ENCODE data around the gene SOHLH1.

The SOHLH1 gene

GRCh38 chr9:135696446-135696845, 2.8 kb downstream of the SOHLH1 start:
- H3K27me3 ChIP-seq (ENCODE audit: control insufficient read depth in 5 of 5, insufficient read depth in 4 of 5, low read length in 5 of 5): peaks cover 3 to 24% (median 17%) of the 10 kb centered on the region in 5 donors
- no peak overlapping the region for H3K27ac ChIP-seq (ENCODE audit: low read depth, low read length)
- no peak overlapping the region for H3K4me3 ChIP-seq (ENCODE audit: low read depth in 1 of 5, low read length in 5 of 5)
- H3K36me3 ChIP-seq (ENCODE audit: control insufficient read depth in 5 of 5, insufficient read depth in 5 of 5, low read length in 5 of 5): no peaks in the 10 kb centered on the region
- H3K4me1 ChIP-seq (ENCODE audit: control insufficient read depth in 5 of 5, insufficient read depth in 5 of 5, low read length in 5 of 5): peaks cover 0 to 6% (median 0%) of the 10 kb centered on the region in 5 donors
- H3K9me3 ChIP-seq (ENCODE audit: control insufficient read depth in 5 of 5, low read length in 5 of 5): no peaks in the 10 kb centered on the region
- H3K9ac ChIP-seq (ENCODE audit: low read length in 5 of 5): no peak overlapping the region

- Histone ChIP-seq H3K4me3 (ENCODE audit: low read depth in 1 of 5, low read length in 5 of 5) (no peak overlapping the region), H3K4me1 (ENCODE audit: control insufficient read depth in 5 of 5, insufficient read depth in 5 of 5, low read length in 5 of 5) (peaks cover 0 to 4% (median 0%) of the 10 kb centered on the region in 5 donors), H3K9ac (ENCODE audit: low read length in 5 of 5) (no peak overlapping the region), H3K9me3 (ENCODE audit: control insufficient read depth in 5 of 5, low read length in 5 of 5) (peaks cover 0 to 3% (median 0%) of the 10 kb centered on the region in 5 donors), H3K27ac (ENCODE audit: low read depth, low read length) (no peak overlapping the region), H3K36me3 (ENCODE audit: control insufficient read depth in 5 of 5, insufficient read depth in 5 of 5, low read length in 5 of 5) (no peaks in the 10 kb centered on the region), H3K27me3 (ENCODE audit: control insufficient read depth in 5 of 5, insufficient read depth in 4 of 5, low read length in 5 of 5) (peaks cover 3 to 30% (median 18%) of the 10 kb centered on the region in 5 donors)
Observed at GRCh38 chr9:135695642-135696041, 3.6 kb downstream of the SOHLH1 start.

DNA sequence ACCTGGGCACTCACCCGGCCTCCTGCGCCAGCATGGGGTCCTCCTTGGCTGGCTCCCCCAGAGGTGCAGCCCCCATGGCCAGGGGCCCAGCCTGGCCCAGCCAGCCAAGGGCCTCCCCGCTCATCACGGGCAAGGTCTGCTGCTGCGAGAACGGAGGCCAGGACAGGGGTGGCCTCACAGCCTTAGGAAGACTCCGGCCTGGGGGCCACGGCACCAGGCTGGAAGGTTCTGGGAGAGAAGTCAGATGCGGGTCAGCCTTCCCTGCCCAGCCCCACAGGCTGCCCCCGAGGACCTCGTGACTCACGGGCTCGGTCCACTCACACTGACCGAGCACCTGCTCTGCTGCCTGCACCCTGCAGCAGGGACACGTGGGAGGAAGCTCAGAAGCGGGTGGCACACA, 4.2 kb downstream of the SOHLH1 start:
- Histone ChIP-seq H3K27ac (ENCODE audit: low read depth, low read length) (no peak overlapping the region), H3K4me1 (ENCODE audit: control insufficient read depth in 5 of 5, insufficient read depth in 5 of 5, low read length in 5 of 5) (no peaks in the 10 kb centered on the region), H3K9me3 (ENCODE audit: control insufficient read depth in 5 of 5, low read length in 5 of 5) (peaks cover 0 to 3% (median 0%) of the 10 kb centered on the region in 5 donors), H3K27me3 (ENCODE audit: control insufficient read depth in 5 of 5, insufficient read depth in 4 of 5, low read length in 5 of 5) (peaks cover 3 to 26% (median 18%) of the 10 kb centered on the region in 5 donors), H3K9ac (ENCODE audit: low read length in 5 of 5) (no peak overlapping the region), H3K36me3 (ENCODE audit: control insufficient read depth in 5 of 5, insufficient read depth in 5 of 5, low read length in 5 of 5) (no peaks in the 10 kb centered on the region), H3K4me3 (ENCODE audit: low read depth in 1 of 5, low read length in 5 of 5) (no peak overlapping the region)

DNA sequence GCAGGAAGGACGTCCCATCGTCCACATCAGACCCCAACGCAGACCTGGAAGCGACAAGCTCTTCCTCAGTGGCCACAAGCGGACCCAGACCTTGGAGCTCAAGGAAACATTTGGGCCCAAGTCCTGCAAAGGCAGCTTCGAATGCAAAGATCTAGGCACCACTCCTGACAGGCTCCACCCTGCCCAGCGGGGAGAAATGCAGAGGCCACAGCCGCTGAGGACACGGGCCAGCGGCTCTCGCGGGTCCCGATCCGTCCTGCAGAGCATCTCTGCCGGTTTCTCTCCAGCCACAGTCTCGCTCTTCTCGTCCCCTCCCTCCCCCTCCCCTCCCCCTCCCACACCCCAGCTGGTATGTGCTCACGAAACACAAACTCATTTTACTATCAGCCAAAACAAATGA, 4.9 kb downstream of the SOHLH1 start:
- H3K4me3 ChIP-seq (ENCODE audit: low read depth in 1 of 5, low read length in 5 of 5): no peak overlapping the region
- peaks cover 0 to 3% (median 0%) of the 10 kb centered on the region in 5 donors for H3K9me3 ChIP-seq (ENCODE audit: control insufficient read depth in 5 of 5, low read length in 5 of 5)
- H3K9ac ChIP-seq (ENCODE audit: low read length in 5 of 5): no peak overlapping the region
- H3K27me3 ChIP-seq (ENCODE audit: control insufficient read depth in 5 of 5, insufficient read depth in 4 of 5, low read length in 5 of 5): peaks cover 4 to 30% (median 16%) of the 10 kb centered on the region in 5 donors
- H3K4me1 ChIP-seq (ENCODE audit: control insufficient read depth in 5 of 5, insufficient read depth in 5 of 5, low read length in 5 of 5): no peaks in the 10 kb centered on the region
- no peaks in the 10 kb centered on the region for H3K36me3 ChIP-seq (ENCODE audit: control insufficient read depth in 5 of 5, insufficient read depth in 5 of 5, low read length in 5 of 5)
- no peak overlapping the region for H3K27ac ChIP-seq (ENCODE audit: low read depth, low read length)

DNA sequence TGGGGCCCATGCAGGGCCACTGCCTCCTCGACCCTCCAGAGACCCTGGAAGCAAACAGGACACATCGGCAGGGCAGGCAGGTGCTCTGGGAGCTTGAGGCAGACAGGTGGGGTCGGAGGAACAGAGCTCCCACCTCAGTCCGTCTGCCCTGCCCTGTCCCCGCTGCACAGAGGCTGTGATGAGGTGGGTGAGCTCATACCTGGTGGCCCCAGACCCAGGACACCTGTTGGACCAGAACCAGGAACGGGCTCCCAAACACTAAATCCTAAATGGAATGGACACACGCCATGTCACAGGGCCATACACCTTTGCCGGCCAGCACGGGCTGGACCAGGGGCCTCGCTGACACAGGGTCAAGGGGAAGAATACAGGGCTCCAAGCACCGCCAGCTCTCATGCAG, 5.5 kb downstream of the SOHLH1 start:
- peaks cover 5 to 33% (median 18%) of the 10 kb centered on the region in 5 donors for H3K27me3 ChIP-seq (ENCODE audit: control insufficient read depth in 5 of 5, insufficient read depth in 4 of 5, low read length in 5 of 5)
- H3K9ac ChIP-seq (ENCODE audit: low read length in 5 of 5): no peak overlapping the region
- H3K9me3 ChIP-seq (ENCODE audit: control insufficient read depth in 5 of 5, low read length in 5 of 5): peaks cover 0 to 3% (median 0%) of the 10 kb centered on the region in 5 donors
- H3K4me1 ChIP-seq (ENCODE audit: control insufficient read depth in 5 of 5, insufficient read depth in 5 of 5, low read length in 5 of 5): no peaks in the 10 kb centered on the region
- no peaks in the 10 kb centered on the region for H3K36me3 ChIP-seq (ENCODE audit: control insufficient read depth in 5 of 5, insufficient read depth in 5 of 5, low read length in 5 of 5)
- H3K27ac ChIP-seq (ENCODE audit: low read depth, low read length): no peak overlapping the region
- H3K4me3 ChIP-seq (ENCODE audit: low read depth in 1 of 5, low read length in 5 of 5): no peak overlapping the region

DNA sequence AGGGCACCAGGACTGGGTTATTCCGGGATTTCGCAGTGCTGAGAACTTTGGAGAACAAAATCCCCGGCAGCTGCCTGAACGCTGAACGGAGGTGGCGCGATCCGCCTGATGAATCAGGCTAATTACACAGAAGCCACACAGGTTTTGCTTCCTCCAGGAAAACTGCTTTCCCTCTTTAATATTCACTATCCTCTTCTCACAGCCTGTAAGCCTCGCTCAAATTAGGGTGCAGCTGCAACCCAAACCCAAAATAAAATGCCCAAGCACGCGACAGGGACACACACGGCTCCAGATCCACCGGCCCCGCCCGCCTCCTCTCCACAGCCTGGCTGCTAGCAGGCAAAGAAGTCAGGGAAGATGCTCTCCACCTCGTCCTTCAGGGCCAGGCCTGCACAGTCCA, 6.0 kb downstream of the SOHLH1 start:
- Histone ChIP-seq H3K36me3 (ENCODE audit: control insufficient read depth in 5 of 5, insufficient read depth in 5 of 5, low read length in 5 of 5) (no peaks in the 10 kb centered on the region), H3K9ac (ENCODE audit: low read length in 5 of 5) (no peak overlapping the region), H3K27me3 (ENCODE audit: control insufficient read depth in 5 of 5, insufficient read depth in 4 of 5, low read length in 5 of 5) (peaks cover 7 to 35% (median 20%) of the 10 kb centered on the region in 5 donors), H3K4me3 (ENCODE audit: low read depth in 1 of 5, low read length in 5 of 5) (no peak overlapping the region), H3K27ac (ENCODE audit: low read depth, low read length) (no peak overlapping the region), H3K4me1 (ENCODE audit: control insufficient read depth in 5 of 5, insufficient read depth in 5 of 5, low read length in 5 of 5) (no peaks in the 10 kb centered on the region), H3K9me3 (ENCODE audit: control insufficient read depth in 5 of 5, low read length in 5 of 5) (peaks cover 0 to 3% (median 0%) of the 10 kb centered on the region in 5 donors)

- Histone ChIP-seq H3K4me3 (ENCODE audit: low read depth in 1 of 5, low read length in 5 of 5) (no peak overlapping the region), H3K9ac (ENCODE audit: low read length in 5 of 5) (no peak overlapping the region), H3K36me3 (ENCODE audit: control insufficient read depth in 5 of 5, insufficient read depth in 5 of 5, low read length in 5 of 5) (no peaks in the 10 kb centered on the region), H3K27ac (ENCODE audit: low read depth, low read length) (no peak overlapping the region), H3K27me3 (ENCODE audit: control insufficient read depth in 5 of 5, insufficient read depth in 4 of 5, low read length in 5 of 5) (peaks cover 11 to 40% (median 20%) of the 10 kb centered on the region in 5 donors), H3K4me1 (ENCODE audit: control insufficient read depth in 5 of 5, insufficient read depth in 5 of 5, low read length in 5 of 5) (no peaks in the 10 kb centered on the region), H3K9me3 (ENCODE audit: control insufficient read depth in 5 of 5, low read length in 5 of 5) (peaks cover 0 to 3% (median 0%) of the 10 kb centered on the region in 5 donors)
Observed at GRCh38 chr9:135692410-135692809, 6.9 kb downstream of the SOHLH1 start.

- H3K27me3 ChIP-seq (ENCODE audit: control insufficient read depth in 5 of 5, insufficient read depth in 4 of 5, low read length in 5 of 5): peaks cover 8 to 49% (median 31%) of the 10 kb centered on the region in 5 donors
- peaks cover 0 to 3% (median 0%) of the 10 kb centered on the region in 5 donors for H3K9me3 ChIP-seq (ENCODE audit: control insufficient read depth in 5 of 5, low read length in 5 of 5)
- H3K4me3 ChIP-seq (ENCODE audit: low read depth in 1 of 5, low read length in 5 of 5): no peak overlapping the region
- H3K4me1 ChIP-seq (ENCODE audit: control insufficient read depth in 5 of 5, insufficient read depth in 5 of 5, low read length in 5 of 5): no peaks in the 10 kb centered on the region
- H3K9ac ChIP-seq (ENCODE audit: low read length in 5 of 5): no peak overlapping the region
- H3K36me3 ChIP-seq (ENCODE audit: control insufficient read depth in 5 of 5, insufficient read depth in 5 of 5, low read length in 5 of 5): no peaks in the 10 kb centered on the region
- H3K27ac ChIP-seq (ENCODE audit: low read depth, low read length): no peak overlapping the region
Observed at GRCh38 chr9:135690836-135691570, 8.3 kb downstream of the SOHLH1 start.

GRCh38 chr9:135689011-135689410, 10.3 kb downstream of the SOHLH1 start:
- no peak overlapping the region for H3K9ac ChIP-seq (ENCODE audit: low read length in 5 of 5)
- H3K9me3 ChIP-seq (ENCODE audit: control insufficient read depth in 5 of 5, low read length in 5 of 5): peaks cover 0 to 3% (median 0%) of the 10 kb centered on the region in 5 donors
- no peaks in the 10 kb centered on the region for H3K36me3 ChIP-seq (ENCODE audit: control insufficient read depth in 5 of 5, insufficient read depth in 5 of 5, low read length in 5 of 5)
- no peak overlapping the region for H3K27ac ChIP-seq (ENCODE audit: low read depth, low read length)
- H3K4me3 ChIP-seq (ENCODE audit: low read depth in 1 of 5, low read length in 5 of 5): no peak overlapping the region
- H3K27me3 ChIP-seq (ENCODE audit: control insufficient read depth in 5 of 5, insufficient read depth in 4 of 5, low read length in 5 of 5): peaks cover 9 to 52% (median 39%) of the 10 kb centered on the region in 5 donors
- H3K4me1 ChIP-seq (ENCODE audit: control insufficient read depth in 5 of 5, insufficient read depth in 5 of 5, low read length in 5 of 5): no peaks in the 10 kb centered on the region

GRCh38 chr9:135687216-135687615, 12.1 kb downstream of the SOHLH1 start:
- H3K4me1 ChIP-seq (ENCODE audit: control insufficient read depth in 5 of 5, insufficient read depth in 5 of 5, low read length in 5 of 5): no peaks in the 10 kb centered on the region
- H3K9me3 ChIP-seq (ENCODE audit: control insufficient read depth in 5 of 5, low read length in 5 of 5): peaks cover 0 to 3% (median 0%) of the 10 kb centered on the region in 5 donors
- H3K4me3 ChIP-seq (ENCODE audit: low read depth in 1 of 5, low read length in 5 of 5): no peak overlapping the region
- no peak overlapping the region for H3K27ac ChIP-seq (ENCODE audit: low read depth, low read length)
- H3K36me3 ChIP-seq (ENCODE audit: control insufficient read depth in 5 of 5, insufficient read depth in 5 of 5, low read length in 5 of 5): no peaks in the 10 kb centered on the region
- no peak overlapping the region for H3K9ac ChIP-seq (ENCODE audit: low read length in 5 of 5)
- peaks cover 12 to 50% (median 30%) of the 10 kb centered on the region in 5 donors for H3K27me3 ChIP-seq (ENCODE audit: control insufficient read depth in 5 of 5, insufficient read depth in 4 of 5, low read length in 5 of 5)

All from subcutaneous abdominal adipose tissue (tissue), 5 donors.